Activated CD8-positive, alpha-beta T cell treated with anti-CD3 and anti-CD28 coated beads for 36 hours (primary cell): Measurements from ENCODE around the gene ZBTB16. TPM values are rescaled to one million over a fixed set of nuclear protein-coding genes. Genes with fewer than 3 reads are reported as not detected.
A peak's percentile ranks its signal among the peaks of the same experiment; 100 is the strongest.

Experiments
- ATAC-seq: fragments of 200-7000 bp; cut with Tn5 transposase; one replicate; pipeline ENCODE4 v1.10.0; 2021; ENCODE audit warnings: mild to moderate bottlenecking, moderate library complexity
- CTCF ChIA-PET: fragments of 350-600 bp; sonication (Branson Sonifier 250); formaldehyde crosslinking; loops from one replicate; lab custom pipeline; 2021; ENCODE audit warnings: antibody characterized with exemption; lab: Charles Lee
- POLR2A ChIA-PET: fragments of 350-600 bp; sonication (Branson Sonifier 250); formaldehyde crosslinking; loops from one replicate; lab custom pipeline; 2021; ENCODE audit warnings: antibody characterized with exemption; lab: Charles Lee
- DNase-seq: peaks from one replicate; pipeline ENCODE4 v3.0.0-alpha.2; 2020
- H3K27ac Mint-ChIP-seq: one replicate; pipeline ENCODE4 v1.8.0; 2021; ENCODE audit warnings: mild to moderate bottlenecking, mixed read lengths
- H3K27me3 Mint-ChIP-seq: one replicate; pipeline ENCODE4 v1.8.0; 2021; ENCODE audit warnings: mixed read lengths
- H3K36me3 Mint-ChIP-seq: one replicate; pipeline ENCODE4 v1.8.0; 2021; ENCODE audit warnings: low read depth, mixed read lengths
- H3K4me1 Mint-ChIP-seq: one replicate; pipeline ENCODE4 v1.8.0; 2021; ENCODE audit warnings: low read depth, mixed read lengths
- H3K4me3 Mint-ChIP-seq: one replicate; pipeline ENCODE4 v1.8.0; 2021; ENCODE audit warnings: mild to moderate bottlenecking, moderate library complexity, mixed read lengths
- H3K9me3 Mint-ChIP-seq: one replicate; pipeline ENCODE4 v1.8.0; 2021; ENCODE audit warnings: mixed read lengths
- intact Hi-C: fragments of 100-400 bp; cut with micrococcal nuclease; formaldehyde crosslinking; loops from one replicate; pipeline ENCODE4 v1.10.0; 2022
- total RNA-seq, 2 experiments: library from RNA; stranded (reverse); gene quantifications; one replicate each; pipeline ENCODE4 v1.2.3, GENCODE V29; 2021
- TF ChIP-seq, protein P1 (sequence below): fragments of 200-600 bp; IDR thresholded peaks from one replicate; pipeline ENCODE4 v1.8.0; 2022; ENCODE audit warnings: antibody characterized with exemption, mild to moderate bottlenecking

Gene ZBTB16
- total RNA-seq, 2 experiments from 2014 or later = 9.5 to 10.1 TPM

- H3K36me3 Mint-ChIP-seq = no peaks in the 10 kb centered on the region
- intact Hi-C loops = no loop called here
- no peaks in the 10 kb centered on the region for H3K27me3 Mint-ChIP-seq
- H3K4me3 Mint-ChIP-seq = no peak overlapping the region
- ATAC-seq (no peak), DNase-seq (no peak)
- peaks cover 6% of the 10 kb centered on the region for H3K4me1 Mint-ChIP-seq
- H3K9me3 Mint-ChIP-seq = no peaks in the 10 kb centered on the region
- POLR2A ChIA-PET = interaction anchor here (0.8 kb wide), 1 partner anchor 48 kb away, joined by 3 read pairs; no protein-coding TSS in a partner anchor
- TF ChIP-seq, protein P1, sequence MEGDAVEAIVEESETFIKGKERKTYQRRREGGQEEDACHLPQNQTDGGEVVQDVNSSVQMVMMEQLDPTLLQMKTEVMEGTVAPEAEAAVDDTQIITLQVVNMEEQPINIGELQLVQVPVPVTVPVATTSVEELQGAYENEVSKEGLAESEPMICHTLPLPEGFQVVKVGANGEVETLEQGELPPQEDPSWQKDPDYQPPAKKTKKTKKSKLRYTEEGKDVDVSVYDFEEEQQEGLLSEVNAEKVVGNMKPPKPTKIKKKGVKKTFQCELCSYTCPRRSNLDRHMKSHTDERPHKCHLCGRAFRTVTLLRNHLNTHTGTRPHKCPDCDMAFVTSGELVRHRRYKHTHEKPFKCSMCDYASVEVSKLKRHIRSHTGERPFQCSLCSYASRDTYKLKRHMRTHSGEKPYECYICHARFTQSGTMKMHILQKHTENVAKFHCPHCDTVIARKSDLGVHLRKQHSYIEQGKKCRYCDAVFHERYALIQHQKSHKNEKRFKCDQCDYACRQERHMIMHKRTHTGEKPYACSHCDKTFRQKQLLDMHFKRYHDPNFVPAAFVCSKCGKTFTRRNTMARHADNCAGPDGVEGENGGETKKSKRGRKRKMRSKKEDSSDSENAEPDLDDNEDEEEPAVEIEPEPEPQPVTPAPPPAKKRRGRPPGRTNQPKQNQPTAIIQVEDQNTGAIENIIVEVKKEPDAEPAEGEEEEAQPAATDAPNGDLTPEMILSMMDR = no peak
- CTCF ChIA-PET = no interaction called here
- H3K27ac Mint-ChIP-seq = no peak overlapping the region
These were observed 68.9 kb downstream of the ZBTB16 start for GRCh38 chr11:114128399-114128798.

GRCh38 chr11:114129142-114129541 lies 69.6 kb downstream of the ZBTB16 start:
- Mint-ChIP-seq H3K27ac (peak overlapping the region; percentile 10), H3K4me1 (peaks cover 6% of the 10 kb centered on the region), H3K4me3 (no peak overlapping the region), H3K27me3 (no peaks in the 10 kb centered on the region), H3K9me3 (no peaks in the 10 kb centered on the region), H3K36me3 (no peaks in the 10 kb centered on the region)
- DNase-seq (no peak), ATAC-seq (no peak)
- intact Hi-C loops = no loop called here
- ChIA-PET POLR2A (interaction anchor here (0.8 kb wide), 1 partner anchor 47 kb away, joined by 3 read pairs; no protein-coding TSS in a partner anchor), CTCF (no interaction called here)
- TF ChIP-seq, protein P1 = no peak

DNA sequence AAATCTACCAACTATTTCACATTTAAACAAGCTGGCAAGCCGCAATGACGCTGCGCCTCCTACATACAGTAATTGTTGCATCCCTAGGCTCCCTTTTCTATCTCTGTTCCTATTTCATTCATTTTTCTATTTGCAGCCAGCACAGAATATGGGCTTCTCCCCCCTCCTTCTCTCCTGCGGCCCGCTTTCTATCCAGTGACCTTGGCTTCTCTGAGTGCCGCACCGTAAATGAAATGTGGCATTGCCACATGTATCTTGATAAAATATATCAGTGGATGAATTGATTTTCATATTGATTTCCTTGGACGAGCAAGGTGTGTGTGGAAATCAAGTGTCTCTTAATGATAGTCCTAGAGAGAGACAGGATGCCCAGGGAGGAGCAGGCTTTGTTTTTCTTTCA lies 70.2 kb downstream of the ZBTB16 start:
- no peaks in the 10 kb centered on the region for H3K9me3 Mint-ChIP-seq

DNA sequence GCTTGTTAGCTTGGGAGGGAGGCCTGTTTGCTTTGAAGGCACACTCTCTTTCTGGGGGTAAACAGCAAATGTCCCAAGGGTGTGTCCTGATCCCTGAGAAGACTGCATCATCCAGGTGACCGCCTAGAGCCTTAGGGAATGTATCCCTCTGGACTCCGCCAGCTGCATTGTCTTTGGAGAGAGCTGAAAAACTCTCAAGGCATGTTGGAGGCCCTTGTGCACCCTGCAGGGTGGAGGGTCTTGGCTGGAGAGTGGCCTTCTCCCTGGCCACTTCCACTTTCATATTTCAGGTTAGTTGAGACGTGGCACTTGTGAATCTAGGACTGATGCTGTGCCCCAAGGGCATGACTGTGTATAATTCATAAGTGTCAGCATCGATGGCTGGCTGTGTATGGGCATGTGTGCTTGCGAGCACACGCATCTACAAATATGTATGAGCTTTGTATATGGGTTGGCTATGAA lies 70.6 kb downstream of the ZBTB16 start:
- Mint-ChIP-seq H3K27ac (no peak overlapping the region), H3K27me3 (no peaks in the 10 kb centered on the region), H3K4me3 (no peak overlapping the region), H3K9me3 (no peaks in the 10 kb centered on the region), H3K4me1 (peaks cover 6% of the 10 kb centered on the region), H3K36me3 (no peaks in the 10 kb centered on the region)
- TF ChIP-seq, protein P1 = no peak
- ChIA-PET POLR2A (interaction anchor here (0.7 kb wide), 1 partner anchor 21 kb away, joined by 3 read pairs; no protein-coding TSS in a partner anchor), CTCF (interaction anchor here (1.0 kb wide), 1 partner anchor 131 kb away, joined by 3 read pairs; no protein-coding TSS in a partner anchor)
- no peak for ATAC-seq
- no peak for DNase-seq
- intact Hi-C loops = no loop called here

More for the DNA sequence above, 70.2 kb downstream of the ZBTB16 start:
- intact Hi-C loops = no loop called here
- ChIA-PET CTCF (interaction anchor here (1.0 kb wide), 1 partner anchor 131 kb away, joined by 3 read pairs; no protein-coding TSS in a partner anchor), POLR2A (interaction anchor here (0.7 kb wide), 1 partner anchor 21 kb away, joined by 3 read pairs; no protein-coding TSS in a partner anchor)
- Mint-ChIP-seq H3K27me3 (no peaks in the 10 kb centered on the region), H3K36me3 (no peaks in the 10 kb centered on the region), H3K4me1 (peaks cover 6% of the 10 kb centered on the region), H3K27ac (no peak overlapping the region), H3K4me3 (no peak overlapping the region)
- no peak for DNase-seq
- TF ChIP-seq, protein P1 = no peak
- ATAC-seq = no peak

- Mint-ChIP-seq H3K27ac (no peak overlapping the region), H3K4me3 (no peak overlapping the region), H3K27me3 (no peaks in the 10 kb centered on the region), H3K36me3 (no peaks in the 10 kb centered on the region), H3K4me1 (peaks cover 11% of the 10 kb centered on the region), H3K9me3 (no peaks in the 10 kb centered on the region)
- CTCF ChIA-PET = interaction anchor here (1.0 kb wide), 2 partner anchors 50 to 130 kb away, joined by 3 to 5 read pairs; no protein-coding TSS in a partner anchor
- TF ChIP-seq, protein P1 = no peak
- no peak for ATAC-seq
- POLR2A ChIA-PET = no interaction called here
- no peak for DNase-seq
- intact Hi-C loops = no loop called here
These were observed 71.2 kb downstream of the ZBTB16 start for GRCh38 chr11:114130629-114131277.
